ENCODE results near the gene PXMP4. TPM values are rescaled to one million over a fixed set of nuclear protein-coding genes. Genes with fewer than 3 reads are reported as not detected.

PXMP4 gene
- total RNA-seq, 4 donors from 2014 or later = 4.4 to 8.9 (median 6.8) TPM

DNA sequence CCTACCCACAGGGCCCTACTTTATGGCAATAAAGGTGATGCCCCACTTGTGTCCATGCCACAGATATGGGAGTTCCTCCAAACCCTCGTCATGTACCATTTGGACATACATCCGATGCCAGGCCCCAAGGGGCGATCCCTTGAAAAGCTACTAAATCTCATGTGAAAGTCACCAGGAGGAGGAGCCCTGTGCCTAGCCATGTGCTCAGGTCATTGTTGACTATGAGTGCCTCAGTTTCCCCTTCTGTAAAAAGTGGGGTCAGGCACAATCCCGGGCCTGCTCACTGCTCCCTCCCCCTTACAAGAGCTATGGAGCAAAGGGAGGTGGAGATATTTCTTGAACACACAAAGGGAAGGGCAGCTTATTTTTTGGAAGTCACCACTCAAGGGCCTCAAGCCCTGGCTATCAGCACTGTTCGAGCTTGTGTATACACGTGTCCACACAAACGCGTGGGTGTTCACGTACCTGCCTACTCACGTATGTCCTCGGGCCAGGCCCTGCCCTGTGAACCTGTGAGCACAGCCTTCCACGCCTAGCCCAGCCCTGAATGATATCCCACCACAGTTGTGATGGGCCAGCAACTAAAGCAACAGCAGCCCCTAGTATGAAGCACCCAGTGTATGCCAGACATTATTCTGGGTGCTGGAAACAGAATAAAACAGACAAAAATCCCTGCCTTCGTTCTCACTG, 51.5 kb downstream of the PXMP4 start:
- ATAC-seq = no peak
- Histone ChIP-seq H3K9me3 (no peaks in the 10 kb centered on the region), H3K36me3 (peaks cover 0 to 36% of the 10 kb centered on the region in 2 donors), H3K27me3 (no peaks in the 10 kb centered on the region), H3K27ac (peak overlapping the region in 3 of 4 donors; percentile 89 to 96 (median 95)), H3K4me1 (peaks cover 0 to 94% (median 32%) of the 10 kb centered on the region in 3 donors), H3K4me3 (peak overlapping the region in 1 of 2 donors; percentile 69)
- WGBS, 2 donors (ENCODE audit: low coverage in 1 of 2) = 88 to 100% methylated on average over 1 to 3 of the region's 13 CpGs
- no peak for TF ChIP-seq POLR2AphosphoS5 (IDR thresholded peaks at IDR 0.05)
- no peak for TF ChIP-seq POLR2A (IDR thresholded peaks at IDR 0.05)
- TF ChIP-seq EP300 (IDR thresholded peaks at IDR 0.05) = no peak
- TF ChIP-seq, protein P1, sequence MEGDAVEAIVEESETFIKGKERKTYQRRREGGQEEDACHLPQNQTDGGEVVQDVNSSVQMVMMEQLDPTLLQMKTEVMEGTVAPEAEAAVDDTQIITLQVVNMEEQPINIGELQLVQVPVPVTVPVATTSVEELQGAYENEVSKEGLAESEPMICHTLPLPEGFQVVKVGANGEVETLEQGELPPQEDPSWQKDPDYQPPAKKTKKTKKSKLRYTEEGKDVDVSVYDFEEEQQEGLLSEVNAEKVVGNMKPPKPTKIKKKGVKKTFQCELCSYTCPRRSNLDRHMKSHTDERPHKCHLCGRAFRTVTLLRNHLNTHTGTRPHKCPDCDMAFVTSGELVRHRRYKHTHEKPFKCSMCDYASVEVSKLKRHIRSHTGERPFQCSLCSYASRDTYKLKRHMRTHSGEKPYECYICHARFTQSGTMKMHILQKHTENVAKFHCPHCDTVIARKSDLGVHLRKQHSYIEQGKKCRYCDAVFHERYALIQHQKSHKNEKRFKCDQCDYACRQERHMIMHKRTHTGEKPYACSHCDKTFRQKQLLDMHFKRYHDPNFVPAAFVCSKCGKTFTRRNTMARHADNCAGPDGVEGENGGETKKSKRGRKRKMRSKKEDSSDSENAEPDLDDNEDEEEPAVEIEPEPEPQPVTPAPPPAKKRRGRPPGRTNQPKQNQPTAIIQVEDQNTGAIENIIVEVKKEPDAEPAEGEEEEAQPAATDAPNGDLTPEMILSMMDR (IDR thresholded peaks at IDR 0.05) = no peak

DNA sequence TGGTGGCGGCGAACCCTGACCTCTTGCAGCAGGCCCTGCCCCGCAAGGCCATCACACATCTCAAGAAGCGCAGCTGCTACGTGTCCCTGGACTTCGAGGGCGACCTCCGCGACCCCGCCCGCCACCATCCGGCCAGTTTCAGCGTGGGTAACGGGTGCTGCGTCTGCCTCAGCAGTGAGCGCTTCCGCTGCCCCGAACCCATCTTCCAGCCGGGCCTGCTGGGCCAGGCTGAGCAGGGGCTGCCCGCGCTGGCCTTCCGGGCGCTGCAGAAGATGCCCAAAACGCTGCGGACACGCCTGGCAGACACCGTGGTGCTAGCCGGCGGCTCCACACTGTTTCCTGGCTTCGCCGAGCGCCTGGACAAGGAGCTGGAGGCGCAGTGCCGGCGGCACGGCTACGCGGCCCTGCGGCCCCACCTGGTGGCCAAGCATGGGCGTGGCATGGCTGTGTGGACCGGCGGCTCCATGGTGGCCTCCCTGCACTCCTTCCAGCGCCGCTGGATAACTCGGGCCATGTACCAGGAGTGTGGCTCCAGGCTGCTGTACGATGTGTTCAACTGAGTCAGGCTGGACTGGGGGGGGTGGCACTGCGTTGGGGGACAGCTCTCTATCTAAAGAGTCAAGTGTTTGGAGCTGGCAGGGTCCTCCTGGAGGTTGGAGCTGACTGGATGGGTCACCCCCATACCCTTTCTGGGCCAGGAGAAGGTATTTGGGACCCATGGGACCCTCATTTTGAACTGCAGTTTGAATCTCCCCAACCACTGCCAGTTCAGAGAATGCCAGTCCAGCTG, 52.2 kb downstream of the PXMP4 start:
- Histone ChIP-seq H3K36me3 (peaks cover 0 to 36% of the 10 kb centered on the region in 2 donors), H3K4me3 (peak overlapping the region; percentile 24 to 69), H3K9me3 (no peaks in the 10 kb centered on the region), H3K4me1 (peaks cover 0 to 90% (median 26%) of the 10 kb centered on the region in 3 donors), H3K27me3 (no peaks in the 10 kb centered on the region), H3K27ac (peak overlapping the region; percentile 36 to 96 (median 92))
- WGBS, 2 donors (ENCODE audit: low coverage in 1 of 2) = no CpG with 5 or more reads among the region's 47 CpGs
- ATAC-seq = peak; percentile 65
- TF ChIP-seq EP300 (IDR thresholded peaks at IDR 0.05) = no peak
- no peak for TF ChIP-seq POLR2A (IDR thresholded peaks at IDR 0.05)
- TF ChIP-seq, protein P1 (IDR thresholded peaks at IDR 0.05) = peak in 3 of 4 experiments; percentile 89 to 99 (median 92)

- Histone ChIP-seq H3K27me3 (no peaks in the 10 kb centered on the region), H3K9me3 (no peaks in the 10 kb centered on the region), H3K36me3 (peaks cover 0 to 36% of the 10 kb centered on the region in 2 donors), H3K27ac (peak overlapping the region; percentile 36 to 96 (median 92)), H3K4me1 (peaks cover 0 to 90% (median 20%) of the 10 kb centered on the region in 3 donors), H3K4me3 (peak overlapping the region; percentile 24 to 69)
- peak in 1 of 2 donors; percentile 17 for TF ChIP-seq POLR2A (IDR thresholded peaks at IDR 0.05)
- TF ChIP-seq EP300 (IDR thresholded peaks at IDR 0.05) = no peak
- TF ChIP-seq, protein P1 (IDR thresholded peaks at IDR 0.05) = no peak
- TF ChIP-seq POLR2AphosphoS5 (IDR thresholded peaks at IDR 0.05) = peak; percentile 18
- WGBS, 2 donors (ENCODE audit: low coverage in 1 of 2) = no CpG with 5 or more reads among the region's 55 CpGs
- ATAC-seq = peak; percentile 29
Measured at GRCh38 chr20:33667245-33667675, 52.9 kb downstream of the PXMP4 start.

- WGBS, 2 donors (ENCODE audit: low coverage in 1 of 2) = 0% methylated on average over 1 to 3 of the region's 50 CpGs
- peaks cover 0 to 87% (median 17%) of the 10 kb centered on the region in 3 donors for H3K4me1 ChIP-seq
- no peaks in the 10 kb centered on the region for H3K27me3 ChIP-seq
- peak within 1 kb of the TSS; percentile 24 to 69 for H3K4me3 ChIP-seq
- ATAC-seq = peak; percentile 88
- H3K36me3 ChIP-seq = peaks cover 0 to 34% of the 10 kb centered on the region in 2 donors
- peak; percentile 59 to 67 for TF ChIP-seq POLR2A (IDR thresholded peaks at IDR 0.05)
- TF ChIP-seq POLR2AphosphoS5 (IDR thresholded peaks at IDR 0.05) = peak; percentile 70
- no peak for TF ChIP-seq EP300 (IDR thresholded peaks at IDR 0.05)
- TF ChIP-seq, protein P1 (IDR thresholded peaks at IDR 0.05) = peak in 3 of 4 experiments; percentile 40 to 50 (median 47)
- H3K27ac ChIP-seq = peak within 1 kb of the TSS; percentile 85 to 96 (median 92)
- H3K9me3 ChIP-seq = no peaks in the 10 kb centered on the region
Measured at GRCh38 chr20:33666293-33667244, 53.5 kb downstream of the PXMP4 start, which contains the start of gene ACTL10. Gene ACTL10, plus strand, starts transcription at chr20:33666943. Its CDS starts 555 bp downstream, at chr20:33667498.

All from gastroesophageal sphincter (tissue), 4 donors.